IMR-90 (cell line): Measurements from ENCODE around the gene ACBD5. TPM values are rescaled to one million over a fixed set of nuclear protein-coding genes. Genes with fewer than 3 reads are reported as not detected.

ENCODE experiments used
- ATAC-seq: fragments of 200-7000 bp; cut with Tn5 transposase; 2 replicates; pipeline ENCODE4 v1.9.1; 2020; ENCODE audit warnings: low read depth, mild to moderate bottlenecking, moderate library complexity
- BruUV-seq: library from RNA; stranded (reverse); fragments of 400-500 nt; replicated peaks from 2 replicates; lab custom pipeline; 2021; lab: Mats Ljungman, UMichigan
- CTCF ChIA-PET: fragments of 300-600 bp; formaldehyde crosslinking; extraction: SDS; loops from one replicate; lab custom pipeline; 2021; ENCODE audit warnings: antibody characterized with exemption; lab: Yijun Ruan, JAX
- POLR2A ChIA-PET: fragments of 300-600 bp; sonication (Branson Sonifier 250); formaldehyde crosslinking; loops from one replicate; lab custom pipeline; 2022; ENCODE audit warnings: antibody characterized with exemption; ENCODE audit not compliant: unreplicated experiment; lab: Charles Lee
- DNase-seq: peaks from one replicate; pipeline ENCODE4 v3.0.0; 2013
- H2AFZ ChIP-seq: replicated peaks from 2 replicates; pipeline ENCODE3; 2013; ENCODE audit warnings: low read length, mild to moderate bottlenecking; ENCODE audit not compliant: poor library complexity
- H2AK5ac ChIP-seq: 2 replicates; pipeline ENCODE4 v1.6.1; 2013; ENCODE audit warnings: low read depth, low read length, inconsistent platforms
- H2AK9ac ChIP-seq: replicated peaks from 2 replicates; pipeline ENCODE3; 2013; ENCODE audit warnings: mild to moderate bottlenecking, low read depth, low read length, moderate library complexity; ENCODE audit not compliant: poor library complexity
- H2BK120ac ChIP-seq: 2 replicates; pipeline ENCODE4 v1.6.1; 2013; ENCODE audit warnings: low read depth, low read length, inconsistent platforms
- H2BK15ac ChIP-seq: 3 replicates; pipeline ENCODE4 v1.6.1; 2013; ENCODE audit warnings: low read depth, low read length, inconsistent platforms
- H2BK20ac ChIP-seq: 2 replicates; pipeline ENCODE4 v1.6.1; 2013; ENCODE audit warnings: low read depth, mild to moderate bottlenecking, inconsistent platforms, low read length, moderate library complexity
- H2BK5ac ChIP-seq: 2 replicates; pipeline ENCODE4 v1.6.1; 2013; ENCODE audit warnings: mild to moderate bottlenecking, low read depth, low read length, inconsistent platforms; ENCODE audit not compliant: poor library complexity, severe bottlenecking
- H3K14ac ChIP-seq: replicated peaks from 2 replicates; pipeline ENCODE4 v1.6.1; 2013; ENCODE audit warnings: low read depth, low read length, inconsistent platforms
- H3K18ac ChIP-seq: 2 replicates; pipeline ENCODE4 v1.6.1; 2013; ENCODE audit warnings: low read depth, low read length, control low read depth
- H3K23ac ChIP-seq: 2 replicates; pipeline ENCODE4 v1.6.1; 2013; ENCODE audit warnings: low read depth, low read length, inconsistent platforms
- H3K27ac ChIP-seq: 2 replicates; pipeline ENCODE4 v1.5.1; 2013; ENCODE audit warnings: mild to moderate bottlenecking, control low read depth, low read length; ENCODE audit not compliant: insufficient read depth
- H3K27me3 ChIP-seq: 2 replicates; pipeline ENCODE4 v1.6.1; 2013; ENCODE audit warnings: low read length; ENCODE audit not compliant: control insufficient read depth, insufficient read depth
- H3K36me3 ChIP-seq: 2 replicates; pipeline ENCODE4 v1.6.1; 2013; ENCODE audit warnings: low read length, mixed read lengths; ENCODE audit not compliant: control insufficient read depth, insufficient read depth
- H3K4ac ChIP-seq: 2 replicates; pipeline ENCODE4 v1.6.1; 2013; ENCODE audit warnings: low read depth, low read length, inconsistent platforms
- H3K4me1 ChIP-seq: 2 replicates; pipeline ENCODE4 v1.6.1; 2013; ENCODE audit warnings: low read length, mixed read lengths; ENCODE audit not compliant: control insufficient read depth, insufficient read depth
- H3K4me2 ChIP-seq: 2 replicates; pipeline ENCODE4 v1.6.1; 2013; ENCODE audit warnings: low read depth, mild to moderate bottlenecking, control low read depth, low read length, moderate library complexity
- H3K4me3 ChIP-seq: 2 replicates; pipeline ENCODE4 v1.5.1; 2013; ENCODE audit warnings: low read depth, mild to moderate bottlenecking, control low read depth, low read length, moderate library complexity; ENCODE audit not compliant: insufficient read depth
- H3K56ac ChIP-seq: 2 replicates; pipeline ENCODE4 v1.6.1; 2013; ENCODE audit warnings: low read length, inconsistent platforms; ENCODE audit not compliant: insufficient read depth; ENCODE audit errors: extremely low read depth
- H3K79me1 ChIP-seq, 2 experiments: 2 replicates each; pipeline ENCODE4 v1.6.1; 2013; ENCODE audit warnings: low read length in 2 of 2, inconsistent platforms in 1 of 2, low read depth in 1 of 2
- H3K9ac ChIP-seq: 2 replicates; pipeline ENCODE4 v1.6.1; 2013; ENCODE audit warnings: low read depth, low read length, control low read depth
- H3K9me1 ChIP-seq: 2 replicates; pipeline ENCODE4 v1.6.1; 2013; ENCODE audit warnings: low read length, inconsistent platforms; ENCODE audit not compliant: insufficient read depth
- H3K9me3 ChIP-seq: 2 replicates; pipeline ENCODE4 v1.6.1; 2013; ENCODE audit warnings: low read length; ENCODE audit not compliant: control insufficient read depth, insufficient read depth
- H4K20me1 ChIP-seq: 2 replicates; pipeline ENCODE4 v1.6.1; 2013; ENCODE audit warnings: low read length, inconsistent platforms; ENCODE audit not compliant: insufficient read depth
- H4K5ac ChIP-seq: 2 replicates; pipeline ENCODE4 v1.6.1; 2013; ENCODE audit warnings: mild to moderate bottlenecking, low read depth, low read length, control low read depth
- H4K8ac ChIP-seq, 2 experiments: 2 replicates each; pipeline ENCODE4 v1.6.1; 2013; ENCODE audit warnings: low read depth in 2 of 2, low read length in 2 of 2, control low read depth in 1 of 2, inconsistent platforms in 1 of 2
- H4K91ac ChIP-seq: 2 replicates; pipeline ENCODE4 v1.6.1; 2013; ENCODE audit warnings: low read depth, low read length, inconsistent platforms; ENCODE audit not compliant: insufficient read depth
- BHLHE40 ChIP-seq: fragments of 150-350 bp; IDR thresholded peaks from 2 replicates; pipeline ENCODE4 v1.6.1; 2016; ENCODE audit warnings: mild to moderate bottlenecking, low read depth, low read length
- CEBPB ChIP-seq: IDR thresholded peaks from 2 replicates; pipeline ENCODE4 v1.6.1; 2012; ENCODE audit warnings: low read depth, low read length, improper control_type of control experiment
- CTCF ChIP-seq: conservative IDR thresholded peaks from 2 replicates; pipeline ENCODE4 v1.5.1; 2012; ENCODE audit warnings: mild to moderate bottlenecking, low read depth, low read length, improper control_type of control experiment
- NFE2L2 ChIP-seq: fragments of 150-350 bp; IDR thresholded peaks from 2 replicates; pipeline ENCODE4 v1.6.1; 2016; ENCODE audit warnings: low read depth, mild to moderate bottlenecking, low read length
- RAD21 ChIP-seq: IDR thresholded peaks from 2 replicates; pipeline ENCODE4 v1.6.1; 2012; ENCODE audit warnings: low read length, improper control_type of control experiment
- USF2 ChIP-seq: fragments of 150-350 bp; IDR thresholded peaks from 2 replicates; pipeline ENCODE4 v1.6.1; 2017; ENCODE audit warnings: mild to moderate bottlenecking, antibody characterized with exemption, low read length, low read depth
- WGBS, 2 experiments: methylation state at CpG; one replicate each; pipeline versions ENCODE4 v1.1.5 to v1.1.7; 2013; ENCODE audit warnings: missing lambda C conversion rate in 2 of 2; ENCODE audit not compliant: insufficient read length in 1 of 2; ENCODE audit errors: extremely low coverage in 2 of 2; 5-methylcytosine and 5-hydroxymethylcytosine counted together
- dilution Hi-C: fragments of 300-500 bp; cut with HindIII; formaldehyde crosslinking; loops from one replicate; pipeline ENCODE4 v1.14.3; 2018; ENCODE audit warnings: low sequenced_read_pairs; ENCODE audit not compliant: unreplicated experiment
- in situ Hi-C: fragments of 300-500 bp; cut with MboI; formaldehyde crosslinking; loops from 3 replicates; pipeline ENCODE4 v1.14.3; 2019; ENCODE audit warnings: low sequenced_read_pairs, inconsistent platforms, mixed read lengths
- intact Hi-C: fragments of 100-400 bp; cut with micrococcal nuclease; formaldehyde crosslinking; loops from 2 replicates; pipeline ENCODE4 v1.10.0; 2022
- polyA plus RNA-seq, 3 experiments: library from polyadenylated mRNA; depleted of rRNA; stranded (reverse); fragments of >200 nt; gene quantifications; 2 replicates each; pipeline ENCODE4 v1.2.3, GENCODE V29; 2012; ENCODE audit warnings: low replicate concordance in 1 of 3
- total RNA-seq: library from RNA; depleted of rRNA; stranded (reverse); fragments of >200 nt; gene quantifications from 2 replicates; pipeline ENCODE4 v1.2.3, GENCODE V29; 2012

ACBD5 gene
- total and polyA plus RNA-seq, 2 of the 4 experiments (the other 2 are of a cell fraction): 7.7 to 11.7 TPM

DNA sequence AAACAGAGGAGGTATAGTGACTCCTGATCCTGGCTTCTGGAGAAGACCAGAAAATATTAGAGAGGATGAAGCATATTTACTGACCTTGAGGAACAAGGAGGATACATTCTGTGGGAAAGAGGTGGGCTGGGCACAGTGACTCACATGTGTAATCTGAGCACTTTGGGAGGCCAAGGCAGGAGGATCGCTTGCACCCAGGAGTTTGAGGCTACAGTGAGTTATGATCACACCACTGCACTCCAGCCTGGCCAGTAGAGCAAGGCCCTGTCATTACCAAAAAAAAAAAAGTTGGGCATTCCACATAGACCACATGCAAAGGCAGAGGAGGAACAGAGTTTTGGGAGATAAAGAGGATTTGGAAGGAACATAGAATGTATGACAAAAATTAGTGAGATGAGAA, 4.4 kb upstream of the ACBD5 start:
- Histone ChIP-seq H3K27me3 (no peaks in the 10 kb centered on the region; the same call in 1 of the 2 replicates), H3K23ac (no peak overlapping the region), H3K4me1 (peaks cover 8% of the 10 kb centered on the region), H2AFZ (no peak overlapping the region), H3K4me3 (no peak overlapping the region), H4K91ac (no peak overlapping the region), H4K8ac (no peak overlapping the region), H2BK5ac (no peak overlapping the region), H3K27ac (no peak overlapping the region), H3K9me1 (peaks cover 2% of the 10 kb centered on the region; the same call in 1 of the 2 replicates), H3K36me3 (no peaks in the 10 kb centered on the region), H2AK5ac (no peak overlapping the region), H3K14ac (no peak overlapping the region), H3K9ac (no peak overlapping the region), H3K4ac (no peak overlapping the region), H2AK9ac (no peak overlapping the region), H4K5ac (no peak overlapping the region), H2BK20ac (no peak overlapping the region), H3K9me3 (no peaks in the 10 kb centered on the region), H2BK15ac (no peak overlapping the region), H3K56ac (no peak overlapping the region), H4K20me1 (no peaks in the 10 kb centered on the region), H3K4me2 (no peak overlapping the region), H3K79me1 (peaks cover 0 to 21% of the 10 kb centered on the region in 2 experiments; a peak in 2 of 4 replicates), H3K18ac (no peak overlapping the region), H2BK120ac (no peak overlapping the region)
- dilution Hi-C loops: no loop called here
- DNase-seq (no peak), ATAC-seq (no peak)
- intact Hi-C loops: loop anchor here (5.0 kb wide), 1 partner anchor 257 kb away; the partner anchor contains the start of gene RAB18
- no TSS peak for BruUV-seq
- no CpG with 5 or more reads among the region's 1 CpG for WGBS, 2 experiments
- ChIA-PET CTCF (no interaction called here), POLR2A (no interaction called here)
- in situ Hi-C loops: loop anchor here (10.0 kb wide), 1 partner anchor 260 kb away; the partner anchor contains the start of gene RAB18
- TF ChIP-seq RAD21: no peak
- no peak for TF ChIP-seq USF2
- no peak for TF ChIP-seq CEBPB
- TF ChIP-seq BHLHE40: no peak
- TF ChIP-seq CTCF: no peak
- TF ChIP-seq NFE2L2: no peak
